GM12878 (cell line): ENCODE data around the gene CLCN2. TPM values are rescaled to one million over a fixed set of nuclear protein-coding genes. Genes with fewer than 3 reads are reported as not detected.

Experiments
- ATAC-seq: fragments of 200-7000 bp; cut with Tn5 transposase; 3 replicates; pipeline ENCODE4 v1.9.1; 2020; ENCODE audit warnings: mild to moderate bottlenecking, moderate library complexity
- BruUV-seq: library from RNA; stranded (reverse); fragments of 400-500 nt; replicated peaks from 2 replicates; lab custom pipeline; 2021; lab: Mats Ljungman, UMichigan
- CTCF ChIA-PET: fragments of 300-600 bp; sonication (Branson Sonifier 250); formaldehyde crosslinking; extraction: SDS; loops from one replicate; lab custom pipeline; 2021; ENCODE audit warnings: inconsistent platforms; lab: Yijun Ruan, JAX
- POLR2A ChIA-PET: fragments of 350-600 bp; formaldehyde crosslinking; extraction: SDS; loops from one replicate; lab custom pipeline; 2021; ENCODE audit warnings: inconsistent platforms; lab: Charles Lee
- RAD21 ChIA-PET: fragments of 300-600 bp; sonication (Branson Sonifier 250); formaldehyde crosslinking; loops from one replicate; lab custom pipeline; 2023; ENCODE audit warnings: antibody characterized with exemption; ENCODE audit not compliant: unreplicated experiment; lab: Charles Lee
- SMC1A ChIA-PET: fragments of 300-600 bp; sonication (Branson Sonifier 250); formaldehyde crosslinking; loops from one replicate; lab custom pipeline; 2023; ENCODE audit not compliant: unreplicated experiment, uncharacterized antibody; lab: Charles Lee
- DNase-seq: peaks from one replicate; pipeline ENCODE4 v3.0.0-alpha.2; 2011; ENCODE audit warnings: low read depth, low spot score
- FAIRE-seq: peaks from 3 replicates; lab custom pipeline; 2011; peaks lifted over from hg19 to GRCh38; lab: Jason Lieb, UNC
- H2AFZ ChIP-seq: 2 replicates; pipeline ENCODE4 v1.6.0; 2011; ENCODE audit warnings: low read depth, low read length, control low read depth; ENCODE audit not compliant: control insufficient read depth
- H3K27ac ChIP-seq: 2 replicates; pipeline ENCODE4 v1.5.1; 2011; ENCODE audit warnings: control low read depth; ENCODE audit not compliant: control insufficient read depth, insufficient read depth
- H3K27me3 ChIP-seq, 2 experiments: replicated peaks in 1 of 2; 2 replicates each; pipeline versions ENCODE4 v1.6.0 to v1.6.1; 2011; ENCODE audit warnings: low read length in 1 of 2; ENCODE audit not compliant: control insufficient read depth in 2 of 2, insufficient read depth in 2 of 2
- H3K36me3 ChIP-seq, 2 experiments: 2 replicates each; pipeline ENCODE4 v1.5.1; 2011; ENCODE audit warnings: low read length in 1 of 2; ENCODE audit not compliant: control insufficient read depth in 2 of 2, insufficient read depth in 2 of 2
- H3K4me1 ChIP-seq: 2 replicates; pipeline ENCODE4 v1.6.1; 2011; ENCODE audit warnings: mild to moderate bottlenecking, low read length, moderate library complexity, mixed read lengths; ENCODE audit not compliant: control insufficient read depth, insufficient read depth
- H3K4me2 ChIP-seq: 2 replicates; pipeline ENCODE4 v1.6.0; 2011; ENCODE audit warnings: control low read depth; ENCODE audit not compliant: control insufficient read depth, insufficient read depth
- H3K4me3 ChIP-seq: fragments of 200-600 bp; sonication (generic); 2 replicates; pipeline ENCODE4 v1.5.1; 2016
- H3K79me2 ChIP-seq: 2 replicates; pipeline ENCODE4 v1.6.0; 2011; ENCODE audit warnings: low read length; ENCODE audit not compliant: control insufficient read depth, insufficient read depth
- H3K9ac ChIP-seq: 2 replicates; pipeline ENCODE4 v1.8.0; 2011; ENCODE audit warnings: low read length, control low read depth, mixed read lengths; ENCODE audit not compliant: control insufficient read depth, insufficient read depth
- H3K9me3 ChIP-seq: replicated peaks from 3 replicates; pipeline ENCODE4 v1.5.1; 2011; ENCODE audit warnings: mild to moderate bottlenecking, low read length; ENCODE audit not compliant: control insufficient read depth, insufficient read depth
- H4K20me1 ChIP-seq: 2 replicates; pipeline ENCODE4 v1.6.0; 2011; ENCODE audit not compliant: control insufficient read depth, insufficient read depth
- CBX5 ChIP-seq: sonication (generic); IDR thresholded peaks from 2 replicates; pipeline ENCODE4 v1.6.1; 2016; ENCODE audit warnings: low read depth, moderate library complexity, mild to moderate bottlenecking, inconsistent platforms
- FOXM1 ChIP-seq: IDR thresholded peaks from 2 replicates; pipeline ENCODE4 v1.6.1; 2012; ENCODE audit warnings: low read depth, mild to moderate bottlenecking, inconsistent platforms, low read length, moderate library complexity
- KAT2A ChIP-seq: conservative IDR thresholded peaks from 2 replicates; pipeline ENCODE4 v1.6.1; 2011; ENCODE audit warnings: low read depth, low read length; ENCODE audit not compliant: control insufficient read depth
- NRF1 ChIP-seq: conservative IDR thresholded peaks from 2 replicates; pipeline ENCODE4 v1.6.1; 2011; ENCODE audit warnings: mild to moderate bottlenecking, low read depth, low read length, improper control_type of control experiment
- PAX5 ChIP-seq: IDR thresholded peaks from 2 replicates; pipeline ENCODE4 v1.6.1; 2011; ENCODE audit warnings: low read depth, low read length, borderline replicate concordance
- POLR2AphosphoS2 ChIP-seq: IDR thresholded peaks from 2 replicates; pipeline ENCODE4 v1.6.1; 2011; ENCODE audit warnings: low read depth, mild to moderate bottlenecking, low read length, improper control_type of control experiment, moderate library complexity
- ZNF207 ChIP-seq: fragments of 450-650 bp; IDR thresholded peaks from 2 replicates; pipeline ENCODE4 v1.6.1; 2014; ENCODE audit warnings: antibody characterized with exemption, mild to moderate bottlenecking, borderline replicate concordance
- ZNF217 ChIP-seq: fragments of 450-650 bp; IDR thresholded peaks from 2 replicates; pipeline ENCODE4 v1.6.1; 2017; ENCODE audit warnings: antibody characterized with exemption, mild to moderate bottlenecking
- WGBS: methylation state at CpG from one replicate; pipeline ENCODE4 v1.1.6; 2016; ENCODE audit warnings: low lambda C conversion rate; ENCODE audit not compliant: insufficient replicate concordance, insufficient coverage; ENCODE audit errors: missing lambda C conversion rate; 5-methylcytosine and 5-hydroxymethylcytosine counted together
- in situ Hi-C: fragments of 300-500 bp; cut with MboI; formaldehyde crosslinking; loops from 9 replicates; pipeline ENCODE4 v1.14.3; 2018; ENCODE audit warnings: mixed read lengths
- intact Hi-C: fragments of 100-400 bp; cut with micrococcal nuclease; formaldehyde crosslinking; loops from one replicate; pipeline ENCODE4 v1.14.2; 2022; ENCODE audit not compliant: unreplicated experiment
- polyA plus RNA-seq, 11 experiments: library from polyadenylated mRNA; depleted of rRNA in 4 of 11; unstranded in 6 of 11; stranded (reverse) in 5 of 11; fragments of >200 nt; fragmentation: Nextera tagmentation in 4 of 11; fragmentation: Illumina TruSeq in 1 of 11; extraction: Ambion mirVana in 4 of 11; extraction: Trizol in 1 of 11; gene quantifications; 1 replicate in 1 of 11; 2 replicates in 10 of 11; pipeline versions ENCODE4 v1.2.1 to v1.2.3, GENCODE V29; 2011 to 2016; ENCODE audit warnings: inconsistent platforms in 2 of 11, missing spikeins in 2 of 11, low read depth in 1 of 11
- total RNA-seq, 4 experiments: library from RNA; depleted of rRNA in 3 of 4; stranded (reverse); fragments of >200 nt in 3 of 4; fragmentation: Illumina TruSeq in 1 of 4; extraction: Trizol in 1 of 4; gene quantifications; 2 replicates each; pipeline versions ENCODE4 v1.2.1 to v1.2.3, GENCODE V29; 2013 to 2021
- TF ChIP-seq, protein P1 (sequence below): IDR thresholded peaks from 2 replicates; pipeline ENCODE4 v1.6.1; 2012; ENCODE audit warnings: low read depth, low read length, improper control_type of control experiment

CLCN2 gene
- total and polyA plus RNA-seq, 10 of the 15 experiments (the other 5 are each of a cell fraction or from before 2014, with no cell fraction given), result 0.13 to 2.6 (median 0.85) TPM; not detected in 1

DNA sequence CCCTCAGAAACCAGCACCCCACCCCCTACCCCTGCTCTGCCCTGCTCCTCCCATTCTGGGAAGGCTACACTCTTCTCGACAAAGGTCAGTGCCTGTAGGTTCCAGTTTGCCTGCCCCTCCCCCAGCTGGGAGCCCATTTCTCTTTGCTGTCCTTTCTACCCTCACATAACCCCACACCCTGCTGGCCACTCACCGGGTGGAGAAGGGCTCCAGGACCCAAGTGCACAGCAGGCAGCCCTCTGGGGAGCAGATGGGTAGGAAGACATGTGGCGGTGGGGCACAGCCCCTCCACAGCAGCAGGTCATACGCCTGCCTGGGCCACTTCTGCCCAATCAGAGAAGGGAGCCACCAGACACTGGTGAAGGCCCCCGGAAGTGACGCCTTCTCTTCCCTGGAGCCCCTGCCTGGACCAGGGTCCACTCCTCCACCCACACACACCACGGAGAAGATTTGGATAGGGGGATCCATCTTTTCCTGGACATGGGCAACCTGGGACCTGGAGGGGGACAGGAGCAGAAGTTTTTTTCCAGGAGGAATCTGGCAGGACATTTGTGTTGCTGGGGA, 16.6 kb upstream of the CLCN2 start, which contains the start of gene THPO:
Gene THPO (minus strand): TSS at position 326 of the 564 bp plus-strand sequence. CDS start 1,948 bp downstream, outside the sequence.
- intact Hi-C loops, result no loop called here
- TF ChIP-seq ZNF207 (no peak), NRF1 (no peak), FOXM1 (no peak), ZNF217 (no peak), POLR2AphosphoS2 (no peak), KAT2A (no peak), CBX5 (no peak), PAX5 (no peak)
- TF ChIP-seq, protein P1, sequence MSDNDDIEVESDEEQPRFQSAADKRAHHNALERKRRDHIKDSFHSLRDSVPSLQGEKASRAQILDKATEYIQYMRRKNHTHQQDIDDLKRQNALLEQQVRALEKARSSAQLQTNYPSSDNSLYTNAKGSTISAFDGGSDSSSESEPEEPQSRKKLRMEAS, result no peak
- H3K9me3 ChIP-seq, result no peaks in the 10 kb centered on the region
- ATAC-seq (no peak; the same call in 2 of the 3 replicates), FAIRE-seq (no peak), DNase-seq (no peak)
- in situ Hi-C loops, result no loop called here
- RAD21 ChIA-PET, result no interaction called here
- no peak within 1 kb of the TSS for H3K27ac ChIP-seq
- no peaks in the 10 kb centered on the region for H3K79me2 ChIP-seq
- no peak within 1 kb of the TSS for H3K4me3 ChIP-seq
- POLR2A ChIA-PET, result no interaction called here
- CTCF ChIA-PET, result interaction anchor here (0.6 kb wide), 1 partner anchor 137 kb away, joined by 3 read pairs; no protein-coding TSS in a partner anchor
- H3K4me2 ChIP-seq, result no peak within 1 kb of the TSS
- no peak within 1 kb of the TSS for H3K9ac ChIP-seq
- 28% methylated on average over 7 of the region's 7 CpGs for WGBS
- SMC1A ChIA-PET, result no interaction called here
- peaks cover 17 to 20% of the 10 kb centered on the region in 2 experiments for H3K27me3 ChIP-seq
- H3K36me3 ChIP-seq, result no peaks in the 10 kb centered on the region
- H4K20me1 ChIP-seq, result no peaks in the 10 kb centered on the region
- BruUV-seq, result no TSS peak
- no peaks in the 10 kb centered on the region for H3K4me1 ChIP-seq
- H2AFZ ChIP-seq, result no peak within 1 kb of the TSS
